Endothelial cell of umbilical vein (primary cell): ENCODE data around the gene MAP3K12. TPM values are rescaled to one million over a fixed set of nuclear protein-coding genes. Genes with fewer than 3 reads are reported as not detected.

ENCODE experiments used
- BruUV-seq: library from RNA; stranded (reverse); fragments of 400-500 nt; replicated peaks from 2 replicates; lab custom pipeline; 2021; lab: Mats Ljungman, UMichigan
- CTCF ChIA-PET: fragments of 300-600, 350-600 bp; sonication (Branson Sonifier 250); formaldehyde crosslinking; loops from one replicate; lab custom pipeline; 2021; ENCODE audit warnings: antibody characterized with exemption, inconsistent platforms; lab: Charles Lee
- POLR2A ChIA-PET: fragments of 300-600, 350-600 bp; sonication (Branson Sonifier 250); formaldehyde crosslinking; loops from one replicate; lab custom pipeline; 2021; ENCODE audit warnings: antibody characterized with exemption, inconsistent platforms; lab: Charles Lee
- DNase-seq: peaks from one replicate; pipeline ENCODE4 v3.0.0-alpha.2; 2011; ENCODE audit warnings: low read depth, low spot score
- FAIRE-seq: peaks from 2 replicates; lab custom pipeline; 2011; peaks lifted over from hg19 to GRCh38; lab: Jason Lieb, UNC
- H2AFZ ChIP-seq: 2 replicates; pipeline ENCODE4 v1.6.0; 2012; ENCODE audit warnings: low read depth, low read length, control low read depth, inconsistent platforms
- H3K27ac ChIP-seq: 2 replicates; pipeline ENCODE4 v1.5.1; 2011; ENCODE audit warnings: low read depth, mild to moderate bottlenecking, control low read depth, low read length, moderate library complexity; ENCODE audit not compliant: insufficient read depth
- H3K27me3 ChIP-seq, 2 experiments: 2 replicates each; pipeline versions ENCODE4 v1.6.0 to v1.6.1; 2011; ENCODE audit warnings: low read length in 2 of 2, mixed read lengths in 1 of 2; ENCODE audit not compliant: control insufficient read depth in 2 of 2, insufficient read depth in 2 of 2
- H3K36me3 ChIP-seq, 2 experiments: 2 replicates in 1 of 2; 3 replicates in 1 of 2; pipeline ENCODE4 v1.5.1; 2011; ENCODE audit warnings: low read length in 2 of 2, mild to moderate bottlenecking in 1 of 2, moderate library complexity in 1 of 2; ENCODE audit not compliant: control insufficient read depth in 2 of 2, insufficient read depth in 2 of 2; ENCODE audit errors: extremely low read depth in 1 of 2
- H3K4me1 ChIP-seq: 3 replicates; pipeline ENCODE4 v1.5.1; 2011; ENCODE audit warnings: mild to moderate bottlenecking, low read length; ENCODE audit not compliant: control insufficient read depth, insufficient read depth; ENCODE audit errors: extremely low read depth
- H3K4me2 ChIP-seq: 2 replicates; pipeline ENCODE4 v1.6.1; 2011; ENCODE audit warnings: low read length, control low read depth, mixed read lengths; ENCODE audit not compliant: insufficient read depth
- H3K4me3 ChIP-seq, 3 experiments: fragments of 200-600 bp in 1 of 3; sonication (generic), shearing (Covaris generic) in 1 of 3; replicated peaks in 1 of 3; 2 replicates each; pipeline ENCODE4 v1.5.1; 2011 to 2016; ENCODE audit warnings: control low read depth in 3 of 3, low read length in 3 of 3, mild to moderate bottlenecking in 2 of 3, inconsistent platforms in 1 of 3, low read depth in 1 of 3, moderate library complexity in 1 of 3; ENCODE audit not compliant: insufficient read depth in 1 of 3
- H3K79me2 ChIP-seq: 2 replicates; pipeline ENCODE4 v1.6.0; 2012; ENCODE audit warnings: low read length, inconsistent platforms; ENCODE audit not compliant: control insufficient read depth, insufficient read depth
- H3K9ac ChIP-seq: replicated peaks from 2 replicates; pipeline ENCODE3; 2011; ENCODE audit warnings: low read length, control low read depth; ENCODE audit not compliant: insufficient read depth; ENCODE audit errors: extremely low read depth
- H3K9me1 ChIP-seq: replicated peaks from 3 replicates; pipeline ENCODE4 v1.6.0; 2011; ENCODE audit warnings: mild to moderate bottlenecking, low read length; ENCODE audit not compliant: control insufficient read depth, insufficient read depth; ENCODE audit errors: extremely low read depth
- H3K9me3 ChIP-seq: replicated peaks from 2 replicates; pipeline ENCODE4 v1.5.1; 2012; ENCODE audit warnings: low read length, inconsistent platforms; ENCODE audit not compliant: control insufficient read depth, insufficient read depth
- H4K20me1 ChIP-seq: replicated peaks from 2 replicates; pipeline ENCODE3; 2011; ENCODE audit warnings: mild to moderate bottlenecking, low read length; ENCODE audit not compliant: control insufficient read depth, insufficient read depth; ENCODE audit errors: extremely low read depth
- EZH2 ChIP-seq: IDR thresholded peaks from 2 replicates; pipeline ENCODE4 v1.6.1; 2012; ENCODE audit warnings: borderline replicate concordance, low read depth, mild to moderate bottlenecking, moderate library complexity, low read length, inconsistent platforms; ENCODE audit not compliant: severe bottlenecking
- FOS ChIP-seq: IDR thresholded peaks from 2 replicates; pipeline ENCODE4 v1.6.1; 2011; ENCODE audit warnings: mild to moderate bottlenecking, low read length, moderate library complexity, borderline replicate concordance; ENCODE audit not compliant: insufficient read depth
- GATA2 ChIP-seq: IDR thresholded peaks from 2 replicates; pipeline ENCODE4 v1.7.0; 2011; ENCODE audit warnings: low read depth, mild to moderate bottlenecking, moderate library complexity, mixed read lengths, low read length; ENCODE audit not compliant: insufficient read length, insufficient read depth
- JUN ChIP-seq: IDR thresholded peaks from 2 replicates; pipeline ENCODE4 v1.6.1; 2011; ENCODE audit warnings: borderline replicate concordance, low read depth; ENCODE audit not compliant: insufficient read length, insufficient read depth
- MAX ChIP-seq: IDR thresholded peaks from 2 replicates; pipeline ENCODE4 v1.6.1; 2011; ENCODE audit not compliant: insufficient read depth, insufficient read length
- MYC ChIP-seq: IDR thresholded peaks from one replicate; pipeline ENCODE4 v1.6.1; 2011; ENCODE audit warnings: mild to moderate bottlenecking, low read depth, low read length
- POLR2A ChIP-seq: IDR thresholded peaks from 2 replicates; pipeline ENCODE4 v1.6.1; 2012; ENCODE audit warnings: low read depth, mild to moderate bottlenecking, control low read depth, low read length
- POLR2AphosphoS5 ChIP-seq: IDR thresholded peaks from 2 replicates; pipeline ENCODE4 v1.6.1; 2012; ENCODE audit warnings: low read depth, mild to moderate bottlenecking, control low read depth, low read length, moderate library complexity; ENCODE audit not compliant: insufficient read depth
- dilution Hi-C: fragments of 300-500 bp; cut with MboI; formaldehyde crosslinking; loops from one replicate; pipeline ENCODE4 v1.15.0; 2019; ENCODE audit warnings: low sequenced_read_pairs; ENCODE audit not compliant: extremely low pct_ligation_motif_present
- intact Hi-C: fragments of 100-400 bp; cut with micrococcal nuclease; formaldehyde crosslinking; loops from one replicate; pipeline ENCODE4 v1.10.0; 2022
- polyA plus RNA-seq, 4 experiments: library from polyadenylated mRNA; depleted of rRNA in 3 of 4; stranded (reverse) in 3 of 4; unstranded in 1 of 4; fragments of >200 nt; gene quantifications; 2 replicates each; pipeline versions ENCODE4 v1.2.1 to v1.2.3, GENCODE V29; 2011 to 2012; ENCODE audit warnings: missing spikeins in 1 of 4
- total RNA-seq: library from RNA; stranded (reverse); gene quantifications from 2 replicates; pipeline ENCODE4 v1.2.3, GENCODE V29; 2021
- TF ChIP-seq, protein P1 (sequence below), 2 donors: IDR thresholded peaks; 1 replicate in 1 of 2; 2 replicates in 1 of 2; pipeline ENCODE4 v1.5.1; 2011; ENCODE audit warnings: low read length in 2 of 2, mild to moderate bottlenecking in 2 of 2, moderate library complexity in 2 of 2, control low read depth in 1 of 2, inconsistent platforms in 1 of 2, low read depth in 1 of 2; ENCODE audit not compliant: insufficient read depth in 1 of 2; ENCODE audit errors: extremely low read depth in 1 of 2

The MAP3K12 gene
- total and polyA plus RNA-seq, 2 donors (not counting 3 experiments of a cell fraction or from before 2014, with no cell fraction given) = 29.3 to 66.2 TPM

DNA sequence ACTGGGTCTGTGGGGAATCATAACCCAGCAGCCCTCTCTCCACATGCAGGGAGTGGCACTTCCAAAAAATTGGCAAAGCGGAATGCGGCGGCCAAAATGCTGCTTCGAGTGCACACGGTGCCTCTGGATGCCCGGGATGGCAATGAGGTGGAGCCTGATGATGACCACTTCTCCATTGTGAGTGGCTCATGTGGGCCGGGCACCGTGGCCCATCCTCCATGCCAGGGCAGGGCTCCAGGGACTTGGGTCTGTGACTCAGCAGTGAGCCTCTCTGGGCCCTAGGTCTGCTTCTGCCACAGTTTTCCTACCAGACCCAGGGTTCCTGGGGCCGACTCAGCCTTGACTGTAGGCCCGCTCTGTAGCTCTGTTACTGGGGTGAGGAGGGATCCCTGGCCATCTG, 5.8 kb upstream of the MAP3K12 start:
- no peaks in the 10 kb centered on the region for H4K20me1 ChIP-seq
- POLR2A ChIA-PET = no interaction called here
- TF ChIP-seq, protein P1, sequence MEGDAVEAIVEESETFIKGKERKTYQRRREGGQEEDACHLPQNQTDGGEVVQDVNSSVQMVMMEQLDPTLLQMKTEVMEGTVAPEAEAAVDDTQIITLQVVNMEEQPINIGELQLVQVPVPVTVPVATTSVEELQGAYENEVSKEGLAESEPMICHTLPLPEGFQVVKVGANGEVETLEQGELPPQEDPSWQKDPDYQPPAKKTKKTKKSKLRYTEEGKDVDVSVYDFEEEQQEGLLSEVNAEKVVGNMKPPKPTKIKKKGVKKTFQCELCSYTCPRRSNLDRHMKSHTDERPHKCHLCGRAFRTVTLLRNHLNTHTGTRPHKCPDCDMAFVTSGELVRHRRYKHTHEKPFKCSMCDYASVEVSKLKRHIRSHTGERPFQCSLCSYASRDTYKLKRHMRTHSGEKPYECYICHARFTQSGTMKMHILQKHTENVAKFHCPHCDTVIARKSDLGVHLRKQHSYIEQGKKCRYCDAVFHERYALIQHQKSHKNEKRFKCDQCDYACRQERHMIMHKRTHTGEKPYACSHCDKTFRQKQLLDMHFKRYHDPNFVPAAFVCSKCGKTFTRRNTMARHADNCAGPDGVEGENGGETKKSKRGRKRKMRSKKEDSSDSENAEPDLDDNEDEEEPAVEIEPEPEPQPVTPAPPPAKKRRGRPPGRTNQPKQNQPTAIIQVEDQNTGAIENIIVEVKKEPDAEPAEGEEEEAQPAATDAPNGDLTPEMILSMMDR (IDR thresholded peaks at IDR 0.05; ENCODE audit: extremely low read depth in 1 of 2, insufficient read depth in 1 of 2, low read depth in 1 of 2, low read length in 2 of 2) = no peak
- no peak for TF ChIP-seq GATA2
- no peak for TF ChIP-seq JUN
- no peak for TF ChIP-seq POLR2A
- no peak for TF ChIP-seq FOS
- no peak for TF ChIP-seq MYC
- TF ChIP-seq MAX = no peak
- no peak for TF ChIP-seq EZH2
- TF ChIP-seq POLR2AphosphoS5 = no peak
- H3K4me1 ChIP-seq = peaks cover 23% of the 10 kb centered on the region
- no peak overlapping the region for H3K9ac ChIP-seq
- FAIRE-seq (no peak), DNase-seq (no peak)
- intact Hi-C loops = no loop called here
- dilution Hi-C loops = no loop called here
- H3K4me2 ChIP-seq = no peak overlapping the region
- no TSS peak for BruUV-seq
- no peak overlapping the region for H3K27ac ChIP-seq
- CTCF ChIA-PET = interaction anchor here (1.0 to 2.5 kb wide), 3 partner anchors 12 to 153 kb away, joined by 3 to 7 read pairs (median 3); no protein-coding TSS in a partner anchor
- H3K36me3 ChIP-seq = peaks cover 0 to 30% of the 10 kb centered on the region in 2 experiments
- no peaks in the 10 kb centered on the region for H3K9me3 ChIP-seq
- H3K4me3 ChIP-seq = no peak overlapping the region
- peaks cover 9% of the 10 kb centered on the region for H3K79me2 ChIP-seq
- H2AFZ ChIP-seq = no peak overlapping the region
- no peaks in the 10 kb centered on the region for H3K27me3 ChIP-seq
- H3K9me1 ChIP-seq = no peaks in the 10 kb centered on the region
